Fibroblast of the aortic adventitia (primary cell): ENCODE data around the gene GNL3. TPM values are rescaled to one million over a fixed set of nuclear protein-coding genes. Genes with fewer than 3 reads are reported as not detected.
"Not testable (repeated sequence)": the region's sequence is repeated elsewhere in the genome, so short reads cannot be mapped to it uniquely, and the experiment has no call there.

ENCODE experiments used
- DNase-seq: peaks from one replicate; pipeline ENCODE4 v3.0.0-alpha.2; 2010; ENCODE audit warnings: low read depth
- H3K4me3 ChIP-seq: 2 replicates; pipeline ENCODE4 v1.5.1; 2011; ENCODE audit warnings: low read depth, mild to moderate bottlenecking, control low read depth, low read length, moderate library complexity
- total RNA-seq: library from RNA; depleted of rRNA; stranded (reverse); fragments of >200 nt; gene quantifications from 2 replicates; pipeline ENCODE4 v1.2.3, GENCODE V29; 2012; ENCODE audit warnings: low replicate concordance
- TF ChIP-seq, protein P1 (sequence below): IDR thresholded peaks from 2 replicates; pipeline ENCODE4 v1.5.1; 2011; ENCODE audit warnings: mild to moderate bottlenecking, low read length, control low read depth, inconsistent platforms; ENCODE audit not compliant: insufficient read depth

The GNL3 gene
- total RNA-seq, 1 donor = 114 TPM

DNA sequence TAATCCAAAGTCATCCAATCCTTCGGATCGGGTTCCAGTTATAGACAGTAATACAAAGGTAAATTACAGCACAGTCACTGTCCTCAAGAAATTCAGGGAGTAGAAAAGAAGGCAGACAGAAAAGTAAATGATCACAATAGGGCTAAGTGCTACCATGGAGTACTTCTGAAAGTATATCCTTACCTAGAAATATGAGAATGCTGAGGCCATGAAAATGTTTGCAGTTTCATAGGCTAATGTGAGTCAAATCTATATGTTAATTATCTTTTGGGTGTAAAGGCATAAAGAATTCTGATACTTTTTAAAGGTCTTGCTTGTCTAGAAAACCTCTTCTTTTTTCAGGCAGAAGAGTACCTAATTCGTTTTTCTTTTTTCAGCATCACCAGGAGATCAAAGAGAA is 29.9 kb upstream of the GNL3 start:
- no peak overlapping the region for H3K4me3 ChIP-seq
- TF ChIP-seq, protein P1, sequence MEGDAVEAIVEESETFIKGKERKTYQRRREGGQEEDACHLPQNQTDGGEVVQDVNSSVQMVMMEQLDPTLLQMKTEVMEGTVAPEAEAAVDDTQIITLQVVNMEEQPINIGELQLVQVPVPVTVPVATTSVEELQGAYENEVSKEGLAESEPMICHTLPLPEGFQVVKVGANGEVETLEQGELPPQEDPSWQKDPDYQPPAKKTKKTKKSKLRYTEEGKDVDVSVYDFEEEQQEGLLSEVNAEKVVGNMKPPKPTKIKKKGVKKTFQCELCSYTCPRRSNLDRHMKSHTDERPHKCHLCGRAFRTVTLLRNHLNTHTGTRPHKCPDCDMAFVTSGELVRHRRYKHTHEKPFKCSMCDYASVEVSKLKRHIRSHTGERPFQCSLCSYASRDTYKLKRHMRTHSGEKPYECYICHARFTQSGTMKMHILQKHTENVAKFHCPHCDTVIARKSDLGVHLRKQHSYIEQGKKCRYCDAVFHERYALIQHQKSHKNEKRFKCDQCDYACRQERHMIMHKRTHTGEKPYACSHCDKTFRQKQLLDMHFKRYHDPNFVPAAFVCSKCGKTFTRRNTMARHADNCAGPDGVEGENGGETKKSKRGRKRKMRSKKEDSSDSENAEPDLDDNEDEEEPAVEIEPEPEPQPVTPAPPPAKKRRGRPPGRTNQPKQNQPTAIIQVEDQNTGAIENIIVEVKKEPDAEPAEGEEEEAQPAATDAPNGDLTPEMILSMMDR = no peak
- no peak for DNase-seq

DNA sequence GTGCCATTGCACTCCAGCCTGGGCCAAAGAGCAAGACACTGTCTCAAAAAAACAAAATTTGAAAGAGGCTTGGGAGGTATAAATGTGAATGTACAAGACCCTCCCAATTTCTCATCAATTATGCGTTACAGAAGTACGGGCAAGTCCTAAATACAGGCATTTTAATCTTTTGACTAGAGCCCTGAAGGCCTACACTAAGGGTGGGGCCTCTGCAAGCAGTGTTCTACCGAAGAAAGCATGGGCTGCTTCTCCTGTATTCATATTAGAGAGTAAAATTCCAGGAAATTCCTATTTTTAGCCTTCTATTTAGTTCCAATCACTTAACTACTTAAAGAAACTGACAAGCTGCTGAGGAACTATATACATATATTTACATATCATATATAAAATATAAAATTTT is 25.8 kb upstream of the GNL3 start:
- H3K4me3 ChIP-seq = no peak overlapping the region
- TF ChIP-seq, protein P1 = no peak
- no peak for DNase-seq

DNA sequence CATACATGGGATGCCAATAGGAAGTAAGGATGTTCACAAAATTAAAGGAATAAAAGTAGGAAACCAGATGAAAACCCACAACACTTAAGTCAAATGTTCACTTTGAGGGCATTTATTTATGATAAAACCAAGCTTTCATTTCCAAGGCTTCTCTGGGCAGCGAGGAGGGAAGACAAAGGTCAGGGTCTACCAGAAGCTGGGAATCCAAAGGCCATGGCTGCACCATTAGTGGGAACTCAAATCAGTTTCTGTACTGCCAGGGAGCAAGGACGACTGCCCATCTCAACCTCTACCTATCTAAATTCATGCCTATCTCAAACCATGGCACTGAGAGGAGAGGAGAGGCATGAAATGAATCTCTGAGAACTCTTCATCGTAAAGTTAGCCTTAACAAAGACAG is 22.7 kb upstream of the GNL3 start:
- DNase-seq = no peak
- no peak overlapping the region for H3K4me3 ChIP-seq
- TF ChIP-seq, protein P1 = no peak

DNA sequence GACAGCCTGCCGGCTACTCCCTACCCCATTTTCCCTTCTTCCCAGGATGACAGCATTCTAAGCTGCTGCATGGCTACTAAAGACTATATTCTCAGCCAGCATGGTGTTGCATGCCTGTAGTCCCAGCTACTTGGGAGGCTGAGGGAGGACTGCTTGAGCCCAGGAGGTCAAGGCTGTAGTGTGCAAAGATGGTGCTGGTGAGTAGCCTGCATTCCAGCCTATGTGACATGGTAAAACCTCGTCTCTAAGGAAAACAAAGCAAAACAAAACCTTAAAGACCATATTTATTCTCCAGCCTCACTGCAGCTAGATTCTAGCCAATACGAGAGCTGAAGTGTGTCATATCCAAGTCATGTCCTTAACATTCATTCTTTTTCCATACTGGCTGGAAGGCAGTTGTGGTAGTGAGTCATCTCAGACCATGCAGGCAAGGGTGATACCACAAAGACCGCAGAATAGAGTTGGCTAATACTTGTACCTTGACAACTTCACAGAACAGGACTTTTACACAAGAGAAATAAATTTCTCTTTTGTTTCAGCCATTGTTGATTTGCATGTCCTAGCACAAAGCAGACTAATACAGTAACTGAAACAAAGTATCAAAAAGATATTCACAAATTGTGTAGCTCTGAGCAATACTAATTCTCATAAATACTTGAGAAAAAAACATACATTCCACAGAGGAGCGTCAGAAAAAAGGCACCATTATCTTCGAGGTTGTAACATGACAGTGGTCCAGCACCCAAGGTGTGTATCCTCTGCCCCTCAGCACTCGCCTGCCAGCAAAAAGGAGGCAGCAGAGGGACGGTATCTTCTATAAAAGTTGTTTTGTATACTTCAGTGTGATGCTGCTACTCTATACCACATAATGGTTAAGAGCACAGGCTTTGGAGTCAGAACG is 15.0 kb upstream of the GNL3 start:
- TF ChIP-seq, protein P1 = no peak
- peak overlapping the region; percentile 34 for H3K4me3 ChIP-seq
- DNase-seq = peak; percentile 100

GRCh38 chr3:52671676-52672075 is 14.2 kb upstream of the GNL3 start:
- no peak for DNase-seq
- no peak overlapping the region for H3K4me3 ChIP-seq
- TF ChIP-seq, protein P1 = no peak

GRCh38 chr3:52676201-52676600 is 9.6 kb upstream of the GNL3 start:
- not testable (repeated sequence) for DNase-seq, H3K4me3 ChIP-seq

GRCh38 chr3:52678265-52679198 is 7.3 kb upstream of the GNL3 start:
- TF ChIP-seq, protein P1 = no peak
- DNase-seq = no peak
- H3K4me3 ChIP-seq = no peak overlapping the region
